Bronchial epithelial cell (primary cell): ENCODE measurements around the gene CFAP70. TPM values are rescaled to one million over a fixed set of nuclear protein-coding genes. Genes with fewer than 3 reads are reported as not detected.

ENCODE experiments used
- DNase-seq: peaks from one replicate; pipeline ENCODE4 v3.0.0-alpha.2; 2010; ENCODE audit warnings: low read depth
- FAIRE-seq: peaks from 2 replicates; lab custom pipeline; 2011; peaks lifted over from hg19 to GRCh38; lab: Jason Lieb, UNC
- H3K27me3 ChIP-seq: 2 replicates; pipeline ENCODE4 v1.5.1; 2011; ENCODE audit warnings: low read length; ENCODE audit not compliant: control insufficient read depth, insufficient read depth
- H3K36me3 ChIP-seq: 2 replicates; pipeline ENCODE4 v1.5.1; 2011; ENCODE audit warnings: low read length; ENCODE audit not compliant: control insufficient read depth, insufficient read depth
- H3K4me3 ChIP-seq: 2 replicates; pipeline ENCODE4 v1.5.1; 2011; ENCODE audit warnings: mild to moderate bottlenecking, low read depth, low read length, control low read depth
- CTCF ChIP-seq: IDR thresholded peaks from 2 replicates; pipeline ENCODE4 v1.5.1; 2011; ENCODE audit warnings: mild to moderate bottlenecking, moderate library complexity, low read length, control low read depth, inconsistent platforms; ENCODE audit not compliant: insufficient read depth, severe bottlenecking
- total RNA-seq: library from RNA; depleted of rRNA; stranded (reverse); fragments of >200 nt; gene quantifications from 2 replicates; pipeline ENCODE4 v1.2.1, GENCODE V29; 2014

CFAP70 gene
- total RNA-seq: 0.79 and 2.4 TPM in 2 replicates

GRCh38 chr10:73358331-73359279, at the start of gene CFAP70:
TSS of gene CFAP70 (minus strand) at chr10:73358864. CDS start at chr10:73354796, 4,068 bp downstream.
- DNase-seq (peak; percentile 95), FAIRE-seq (no peak)
- Histone ChIP-seq H3K4me3 (peak within 1 kb of the TSS; percentile 63), H3K36me3 (no peaks in the 10 kb centered on the region), H3K27me3 (no peaks in the 10 kb centered on the region)
- TF ChIP-seq CTCF: no peak

DNA sequence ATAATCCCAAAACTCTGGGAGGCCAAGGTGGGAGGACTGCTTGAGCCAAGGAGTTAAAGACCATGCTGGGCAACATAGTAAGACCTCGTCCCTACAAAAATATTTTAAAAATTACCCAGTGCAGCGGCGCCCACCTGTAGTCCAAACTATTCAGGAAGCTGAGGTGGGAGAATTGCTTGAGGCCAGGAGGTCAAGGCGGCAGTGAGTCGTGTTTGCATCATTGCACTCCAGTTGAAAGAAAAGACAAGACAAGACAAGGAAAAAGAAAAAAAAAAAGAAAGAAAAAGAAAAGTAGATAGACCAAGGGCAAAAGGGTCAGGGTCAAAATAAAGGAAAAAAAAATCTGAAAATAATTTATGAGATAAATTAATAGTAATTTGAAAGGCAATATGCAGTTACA, 49.4 kb upstream of the CFAP70 start:
- TF ChIP-seq CTCF: no peak
- no peak for FAIRE-seq
- peak; percentile 46 for DNase-seq
- Histone ChIP-seq H3K4me3 (no peak overlapping the region), H3K36me3 (no peaks in the 10 kb centered on the region), H3K27me3 (no peaks in the 10 kb centered on the region)

DNA sequence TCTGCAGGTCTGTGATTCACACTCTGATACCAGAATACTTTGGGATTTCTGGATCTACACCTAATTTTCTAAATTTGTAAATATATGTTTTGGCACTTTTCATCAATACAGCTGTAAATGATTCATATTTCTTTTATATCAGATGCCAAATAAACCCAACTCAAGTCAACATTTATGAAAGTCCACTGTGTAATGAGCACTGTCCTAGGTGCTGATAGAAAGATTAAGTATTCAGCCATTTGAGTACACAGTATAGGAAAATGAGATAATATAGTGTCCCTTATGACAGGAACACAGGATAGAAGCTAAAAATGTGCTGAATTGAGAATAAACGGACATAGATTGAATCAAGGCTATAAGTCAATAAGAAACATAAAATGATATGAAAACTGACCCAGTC, 48.8 kb upstream of the CFAP70 start:
- FAIRE-seq (no peak), DNase-seq (no peak)
- Histone ChIP-seq H3K4me3 (no peak overlapping the region), H3K36me3 (no peaks in the 10 kb centered on the region), H3K27me3 (no peaks in the 10 kb centered on the region)
- TF ChIP-seq CTCF: no peak

GRCh38 chr10:73406846-73407245, 48.2 kb upstream of the CFAP70 start:
- Histone ChIP-seq H3K36me3 (no peaks in the 10 kb centered on the region), H3K27me3 (no peaks in the 10 kb centered on the region), H3K4me3 (no peak overlapping the region)
- TF ChIP-seq CTCF: no peak
- FAIRE-seq: no peak
- DNase-seq: no peak

- Histone ChIP-seq H3K27me3 (no peaks in the 10 kb centered on the region), H3K4me3 (no peak overlapping the region), H3K36me3 (no peaks in the 10 kb centered on the region)
- no peak for TF ChIP-seq CTCF
- DNase-seq: no peak
- no peak for FAIRE-seq
Observed at GRCh38 chr10:73405556-73405955, 46.9 kb upstream of the CFAP70 start.
